CD8-positive, alpha-beta memory T cell (primary cell): ENCODE measurements around the gene KPNA1. TPM values are rescaled to one million over a fixed set of nuclear protein-coding genes. Genes with fewer than 3 reads are reported as not detected.

Experiments used
- polyA plus RNA-seq: library from polyadenylated mRNA; unstranded; fragments of 300-500 nt; fragmentation: Illumina TruSeq; gene quantifications from one replicate; pipeline ENCODE4 v1.2.3, GENCODE V29; 2021
- total RNA-seq, 2 experiments: library from RNA; stranded (reverse); gene quantifications; one replicate each; pipeline ENCODE4 v1.2.3, GENCODE V29; 2021

The KPNA1 gene
- total and polyA plus RNA-seq, 3 experiments from 2014 or later: 49.1 to 60.4 (median 58.6) TPM

Other genes starting within 250 kb of the KPNA1 start
- under 1 TPM in 1 of 2 experiments, not detected in 1; 0.31 TPM for gene CSTA, start 189.7 kb downstream of the KPNA1 start, total RNA-seq
- gene CSTA, start 189.7 kb downstream of the KPNA1 start, polyA plus RNA-seq: not detected
- gene MIX23, start 131.7 kb downstream of the KPNA1 start, total RNA-seq: 100 to 1,000 TPM; 140 to 175 TPM
- 11.3 TPM for gene MIX23, start 131.7 kb downstream of the KPNA1 start, polyA plus RNA-seq
- gene FAM162A, start 130.8 kb downstream of the KPNA1 start, total RNA-seq: 10 to 100 TPM; 62.6 to 63.3 TPM
- gene FAM162A, start 130.8 kb downstream of the KPNA1 start, polyA plus RNA-seq: 113 TPM
- 1 to 10 TPM; 4.6 to 4.8 TPM for gene WDR5B, start 98.9 kb downstream of the KPNA1 start, total RNA-seq
- 1.6 TPM for gene WDR5B, start 98.9 kb downstream of the KPNA1 start, polyA plus RNA-seq
- 10 to 100 TPM; 13.2 to 13.4 TPM for gene PARP9, start 49.4 kb upstream of the KPNA1 start, total RNA-seq
- gene PARP9, start 49.4 kb upstream of the KPNA1 start, polyA plus RNA-seq: 32.5 TPM
- 10 to 100 TPM; 22.9 to 24.3 TPM for gene DTX3L, start 49.4 kb upstream of the KPNA1 start, total RNA-seq
- 31.2 TPM for gene DTX3L, start 49.4 kb upstream of the KPNA1 start, polyA plus RNA-seq
- 10 to 100 TPM; 12.7 to 13.9 TPM for gene PARP15, start 62.7 kb upstream of the KPNA1 start, total RNA-seq
- gene PARP15, start 62.7 kb upstream of the KPNA1 start, polyA plus RNA-seq: 8.5 TPM
- 10 to 100 TPM; 41.3 to 44.8 TPM for gene PARP14, start 165.9 kb upstream of the KPNA1 start, total RNA-seq
- 16.6 TPM for gene PARP14, start 165.9 kb upstream of the KPNA1 start, polyA plus RNA-seq